GM12878 (cell line): ENCODE data around the gene ZCCHC24. TPM values are rescaled to one million over a fixed set of nuclear protein-coding genes. Genes with fewer than 3 reads are reported as not detected.

Experiments used
- ATAC-seq: fragments of 200-7000 bp; cut with Tn5 transposase; 3 replicates; pipeline ENCODE4 v1.9.1; 2020; ENCODE audit warnings: mild to moderate bottlenecking, moderate library complexity
- BruUV-seq: library from RNA; stranded (reverse); fragments of 400-500 nt; replicated peaks from 2 replicates; lab custom pipeline; 2021; lab: Mats Ljungman, UMichigan
- CTCF ChIA-PET: fragments of 300-600 bp; sonication (Branson Sonifier 250); formaldehyde crosslinking; extraction: SDS; loops from one replicate; lab custom pipeline; 2021; ENCODE audit warnings: inconsistent platforms; lab: Yijun Ruan, JAX
- POLR2A ChIA-PET: fragments of 350-600 bp; formaldehyde crosslinking; extraction: SDS; loops from one replicate; lab custom pipeline; 2021; ENCODE audit warnings: inconsistent platforms; lab: Charles Lee
- RAD21 ChIA-PET: fragments of 300-600 bp; sonication (Branson Sonifier 250); formaldehyde crosslinking; loops from one replicate; lab custom pipeline; 2023; ENCODE audit warnings: antibody characterized with exemption; ENCODE audit not compliant: unreplicated experiment; lab: Charles Lee
- SMC1A ChIA-PET: fragments of 300-600 bp; sonication (Branson Sonifier 250); formaldehyde crosslinking; loops from one replicate; lab custom pipeline; 2023; ENCODE audit not compliant: unreplicated experiment, uncharacterized antibody; lab: Charles Lee
- DNase-seq: peaks from one replicate; pipeline ENCODE4 v3.0.0-alpha.2; 2011; ENCODE audit warnings: low read depth, low spot score
- FAIRE-seq: peaks from 3 replicates; lab custom pipeline; 2011; peaks lifted over from hg19 to GRCh38; lab: Jason Lieb, UNC
- H2AFZ ChIP-seq: 2 replicates; pipeline ENCODE4 v1.6.0; 2011; ENCODE audit warnings: low read depth, low read length, control low read depth; ENCODE audit not compliant: control insufficient read depth
- H3K27ac ChIP-seq: 2 replicates; pipeline ENCODE4 v1.5.1; 2011; ENCODE audit warnings: control low read depth; ENCODE audit not compliant: control insufficient read depth, insufficient read depth
- H3K27me3 ChIP-seq, 2 experiments: replicated peaks in 1 of 2; 2 replicates each; pipeline versions ENCODE4 v1.6.0 to v1.6.1; 2011; ENCODE audit warnings: low read length in 1 of 2; ENCODE audit not compliant: control insufficient read depth in 2 of 2, insufficient read depth in 2 of 2
- H3K36me3 ChIP-seq, 2 experiments: 2 replicates each; pipeline ENCODE4 v1.5.1; 2011; ENCODE audit warnings: low read length in 1 of 2; ENCODE audit not compliant: control insufficient read depth in 2 of 2, insufficient read depth in 2 of 2
- H3K4me1 ChIP-seq: 2 replicates; pipeline ENCODE4 v1.6.1; 2011; ENCODE audit warnings: mild to moderate bottlenecking, low read length, moderate library complexity, mixed read lengths; ENCODE audit not compliant: control insufficient read depth, insufficient read depth
- H3K4me2 ChIP-seq: 2 replicates; pipeline ENCODE4 v1.6.0; 2011; ENCODE audit warnings: control low read depth; ENCODE audit not compliant: control insufficient read depth, insufficient read depth
- H3K4me3 ChIP-seq: fragments of 200-600 bp; sonication (generic); 2 replicates; pipeline ENCODE4 v1.5.1; 2016
- H3K79me2 ChIP-seq: 2 replicates; pipeline ENCODE4 v1.6.0; 2011; ENCODE audit warnings: low read length; ENCODE audit not compliant: control insufficient read depth, insufficient read depth
- H3K9ac ChIP-seq: 2 replicates; pipeline ENCODE4 v1.8.0; 2011; ENCODE audit warnings: low read length, control low read depth, mixed read lengths; ENCODE audit not compliant: control insufficient read depth, insufficient read depth
- H3K9me3 ChIP-seq: replicated peaks from 3 replicates; pipeline ENCODE4 v1.5.1; 2011; ENCODE audit warnings: mild to moderate bottlenecking, low read length; ENCODE audit not compliant: control insufficient read depth, insufficient read depth
- H4K20me1 ChIP-seq: 2 replicates; pipeline ENCODE4 v1.6.0; 2011; ENCODE audit not compliant: control insufficient read depth, insufficient read depth
- CBX5 ChIP-seq: sonication (generic); IDR thresholded peaks from 2 replicates; pipeline ENCODE4 v1.6.1; 2016; ENCODE audit warnings: low read depth, moderate library complexity, mild to moderate bottlenecking, inconsistent platforms
- GABPA ChIP-seq: IDR thresholded peaks from 2 replicates; pipeline ENCODE4 v1.6.1; 2014; ENCODE audit warnings: antibody characterized with exemption, low read depth, mild to moderate bottlenecking, inconsistent platforms
- NFIC ChIP-seq: IDR thresholded peaks from 2 replicates; pipeline ENCODE4 v1.6.1; 2012; ENCODE audit warnings: low read depth, mild to moderate bottlenecking, inconsistent platforms, low read length, moderate library complexity
- RELA ChIP-seq: fragments of 450-650 bp; IDR thresholded peaks from 2 replicates; pipeline ENCODE4 v1.8.0; 2014; ENCODE audit warnings: borderline replicate concordance; ENCODE audit not compliant: partially characterized antibody
- ZNF217 ChIP-seq: fragments of 450-650 bp; IDR thresholded peaks from 2 replicates; pipeline ENCODE4 v1.6.1; 2017; ENCODE audit warnings: antibody characterized with exemption, mild to moderate bottlenecking
- WGBS: methylation state at CpG from one replicate; pipeline ENCODE4 v1.1.6; 2016; ENCODE audit warnings: low lambda C conversion rate; ENCODE audit not compliant: insufficient replicate concordance, insufficient coverage; ENCODE audit errors: missing lambda C conversion rate; 5-methylcytosine and 5-hydroxymethylcytosine counted together
- in situ Hi-C: fragments of 300-500 bp; cut with MboI; formaldehyde crosslinking; loops from 9 replicates; pipeline ENCODE4 v1.14.3; 2018; ENCODE audit warnings: mixed read lengths
- intact Hi-C: fragments of 100-400 bp; cut with micrococcal nuclease; formaldehyde crosslinking; loops from one replicate; pipeline ENCODE4 v1.14.2; 2022; ENCODE audit not compliant: unreplicated experiment
- polyA plus RNA-seq, 11 experiments: library from polyadenylated mRNA; depleted of rRNA in 4 of 11; unstranded in 6 of 11; stranded (reverse) in 5 of 11; fragments of >200 nt; fragmentation: Nextera tagmentation in 4 of 11; fragmentation: Illumina TruSeq in 1 of 11; extraction: Ambion mirVana in 4 of 11; extraction: Trizol in 1 of 11; gene quantifications; 1 replicate in 1 of 11; 2 replicates in 10 of 11; pipeline versions ENCODE4 v1.2.1 to v1.2.3, GENCODE V29; 2011 to 2016; ENCODE audit warnings: inconsistent platforms in 2 of 11, missing spikeins in 2 of 11, low read depth in 1 of 11
- total RNA-seq, 4 experiments: library from RNA; depleted of rRNA in 3 of 4; stranded (reverse); fragments of >200 nt in 3 of 4; fragmentation: Illumina TruSeq in 1 of 4; extraction: Trizol in 1 of 4; gene quantifications; 2 replicates each; pipeline versions ENCODE4 v1.2.1 to v1.2.3, GENCODE V29; 2013 to 2021
- TF ChIP-seq, protein P1 (sequence below): fragments of 450-650 bp; IDR thresholded peaks from 2 replicates; pipeline ENCODE4 v1.6.1; 2016; ENCODE audit warnings: mild to moderate bottlenecking
- TF ChIP-seq, protein P2 (sequence below): fragments of 450-650 bp; formaldehyde crosslinking; IDR thresholded peaks from 2 replicates; pipeline ENCODE4 v1.4.0; 2020; ENCODE audit warnings: mild to moderate bottlenecking, moderate library complexity
- TF ChIP-seq, protein P3 (sequence below): fragments of 450-650 bp; IDR thresholded peaks from 2 replicates; pipeline ENCODE4 v1.6.1; 2017; ENCODE audit warnings: mild to moderate bottlenecking, low read depth, inconsistent platforms; ENCODE audit not compliant: poor library complexity, severe bottlenecking
- TF ChIP-seq, protein P4 (sequence below): IDR thresholded peaks from 2 replicates; pipeline ENCODE4 v1.6.1; 2011; ENCODE audit warnings: low read depth, low read length, improper control_type of control experiment, borderline replicate concordance
- TF ChIP-seq, protein P5 (sequence below): IDR thresholded peaks from 2 replicates; pipeline ENCODE4 v1.6.1; 2012; ENCODE audit warnings: mild to moderate bottlenecking, low read depth, low read length
- TF ChIP-seq, protein P6 (sequence below): fragments of 450-650 bp; IDR thresholded peaks from 2 replicates; pipeline ENCODE4 v1.6.1; 2014; ENCODE audit warnings: mild to moderate bottlenecking

Gene ZCCHC24
- total and polyA plus RNA-seq, 10 of the 15 experiments (the other 5 are each of a cell fraction or from before 2014, with no cell fraction given), result 0.02 to 0.62 (median 0.04) TPM; not detected in 4

DNA sequence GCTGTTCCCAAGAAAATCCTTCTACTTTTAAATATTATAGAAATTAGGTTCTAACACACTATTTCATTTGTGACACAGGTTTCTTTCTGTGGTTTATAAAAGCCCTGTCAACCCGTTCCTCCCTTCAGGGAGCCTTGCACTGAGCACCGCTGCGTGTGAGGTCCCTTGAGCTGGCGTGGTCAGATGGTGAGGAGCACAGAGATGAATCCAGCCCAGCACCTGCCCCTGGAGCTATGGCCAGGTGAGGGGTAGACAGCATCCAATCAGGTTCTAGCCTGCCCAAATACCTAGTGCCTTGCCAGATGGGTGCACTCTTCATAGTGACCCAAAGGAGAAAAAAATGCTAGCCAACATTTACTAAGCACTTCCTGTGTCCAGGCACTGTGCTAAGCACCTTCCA, 15.7 kb downstream of the ZCCHC24 start:
- in situ Hi-C loops, result no loop called here
- H3K27me3 ChIP-seq, result no peaks in the 10 kb centered on the region; a peak in 1 of 4 replicates
- DNase-seq, result no peak
- ATAC-seq, result no peak
- no peaks in the 10 kb centered on the region for H3K36me3 ChIP-seq
- POLR2A ChIA-PET, result no interaction called here
- H3K4me2 ChIP-seq, result no peak overlapping the region
- no peak overlapping the region for H3K27ac ChIP-seq
- intact Hi-C loops, result no loop called here
- no peak overlapping the region for H3K9ac ChIP-seq
- no TSS peak for BruUV-seq
- SMC1A ChIA-PET, result no interaction called here
- H2AFZ ChIP-seq, result no peak overlapping the region
- CTCF ChIA-PET, result interaction anchor here (1.4 kb wide), 1 partner anchor 40 kb away, joined by 3 read pairs; no protein-coding TSS in a partner anchor
- H3K79me2 ChIP-seq, result no peaks in the 10 kb centered on the region
- FAIRE-seq, result no peak
- no peaks in the 10 kb centered on the region for H3K9me3 ChIP-seq
- no peaks in the 10 kb centered on the region for H4K20me1 ChIP-seq
- WGBS, result 40% methylated on average over 4 of the region's 4 CpGs
- H3K4me1 ChIP-seq, result no peaks in the 10 kb centered on the region
- H3K4me3 ChIP-seq, result no peak overlapping the region
- TF ChIP-seq, protein P1, sequence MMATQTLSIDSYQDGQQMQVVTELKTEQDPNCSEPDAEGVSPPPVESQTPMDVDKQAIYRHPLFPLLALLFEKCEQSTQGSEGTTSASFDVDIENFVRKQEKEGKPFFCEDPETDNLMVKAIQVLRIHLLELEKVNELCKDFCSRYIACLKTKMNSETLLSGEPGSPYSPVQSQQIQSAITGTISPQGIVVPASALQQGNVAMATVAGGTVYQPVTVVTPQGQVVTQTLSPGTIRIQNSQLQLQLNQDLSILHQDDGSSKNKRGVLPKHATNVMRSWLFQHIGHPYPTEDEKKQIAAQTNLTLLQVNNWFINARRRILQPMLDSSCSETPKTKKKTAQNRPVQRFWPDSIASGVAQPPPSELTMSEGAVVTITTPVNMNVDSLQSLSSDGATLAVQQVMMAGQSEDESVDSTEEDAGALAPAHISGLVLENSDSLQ, result no peak
- no peak for TF ChIP-seq GABPA
- TF ChIP-seq, protein P2, sequence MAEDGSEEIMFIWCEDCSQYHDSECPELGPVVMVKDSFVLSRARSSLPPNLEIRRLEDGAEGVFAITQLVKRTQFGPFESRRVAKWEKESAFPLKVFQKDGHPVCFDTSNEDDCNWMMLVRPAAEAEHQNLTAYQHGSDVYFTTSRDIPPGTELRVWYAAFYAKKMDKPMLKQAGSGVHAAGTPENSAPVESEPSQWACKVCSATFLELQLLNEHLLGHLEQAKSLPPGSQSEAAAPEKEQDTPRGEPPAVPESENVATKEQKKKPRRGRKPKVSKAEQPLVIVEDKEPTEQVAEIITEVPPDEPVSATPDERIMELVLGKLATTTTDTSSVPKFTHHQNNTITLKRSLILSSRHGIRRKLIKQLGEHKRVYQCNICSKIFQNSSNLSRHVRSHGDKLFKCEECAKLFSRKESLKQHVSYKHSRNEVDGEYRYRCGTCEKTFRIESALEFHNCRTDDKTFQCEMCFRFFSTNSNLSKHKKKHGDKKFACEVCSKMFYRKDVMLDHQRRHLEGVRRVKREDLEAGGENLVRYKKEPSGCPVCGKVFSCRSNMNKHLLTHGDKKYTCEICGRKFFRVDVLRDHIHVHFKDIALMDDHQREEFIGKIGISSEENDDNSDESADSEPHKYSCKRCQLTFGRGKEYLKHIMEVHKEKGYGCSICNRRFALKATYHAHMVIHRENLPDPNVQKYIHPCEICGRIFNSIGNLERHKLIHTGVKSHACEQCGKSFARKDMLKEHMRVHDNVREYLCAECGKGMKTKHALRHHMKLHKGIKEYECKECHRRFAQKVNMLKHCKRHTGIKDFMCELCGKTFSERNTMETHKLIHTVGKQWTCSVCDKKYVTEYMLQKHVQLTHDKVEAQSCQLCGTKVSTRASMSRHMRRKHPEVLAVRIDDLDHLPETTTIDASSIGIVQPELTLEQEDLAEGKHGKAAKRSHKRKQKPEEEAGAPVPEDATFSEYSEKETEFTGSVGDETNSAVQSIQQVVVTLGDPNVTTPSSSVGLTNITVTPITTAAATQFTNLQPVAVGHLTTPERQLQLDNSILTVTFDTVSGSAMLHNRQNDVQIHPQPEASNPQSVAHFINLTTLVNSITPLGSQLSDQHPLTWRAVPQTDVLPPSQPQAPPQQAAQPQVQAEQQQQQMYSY (CRISPR knock-in tag), result no peak
- no peak for TF ChIP-seq RELA
- no peak for TF ChIP-seq NFIC
- no peak for TF ChIP-seq CBX5
- TF ChIP-seq, protein P3, sequence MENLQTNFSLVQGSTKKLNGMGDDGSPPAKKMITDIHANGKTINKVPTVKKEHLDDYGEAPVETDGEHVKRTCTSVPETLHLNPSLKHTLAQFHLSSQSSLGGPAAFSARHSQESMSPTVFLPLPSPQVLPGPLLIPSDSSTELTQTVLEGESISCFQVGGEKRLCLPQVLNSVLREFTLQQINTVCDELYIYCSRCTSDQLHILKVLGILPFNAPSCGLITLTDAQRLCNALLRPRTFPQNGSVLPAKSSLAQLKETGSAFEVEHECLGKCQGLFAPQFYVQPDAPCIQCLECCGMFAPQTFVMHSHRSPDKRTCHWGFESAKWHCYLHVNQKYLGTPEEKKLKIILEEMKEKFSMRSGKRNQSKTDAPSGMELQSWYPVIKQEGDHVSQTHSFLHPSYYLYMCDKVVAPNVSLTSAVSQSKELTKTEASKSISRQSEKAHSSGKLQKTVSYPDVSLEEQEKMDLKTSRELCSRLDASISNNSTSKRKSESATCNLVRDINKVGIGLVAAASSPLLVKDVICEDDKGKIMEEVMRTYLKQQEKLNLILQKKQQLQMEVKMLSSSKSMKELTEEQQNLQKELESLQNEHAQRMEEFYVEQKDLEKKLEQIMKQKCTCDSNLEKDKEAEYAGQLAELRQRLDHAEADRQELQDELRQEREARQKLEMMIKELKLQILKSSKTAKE, result no peak
- TF ChIP-seq, protein P4, sequence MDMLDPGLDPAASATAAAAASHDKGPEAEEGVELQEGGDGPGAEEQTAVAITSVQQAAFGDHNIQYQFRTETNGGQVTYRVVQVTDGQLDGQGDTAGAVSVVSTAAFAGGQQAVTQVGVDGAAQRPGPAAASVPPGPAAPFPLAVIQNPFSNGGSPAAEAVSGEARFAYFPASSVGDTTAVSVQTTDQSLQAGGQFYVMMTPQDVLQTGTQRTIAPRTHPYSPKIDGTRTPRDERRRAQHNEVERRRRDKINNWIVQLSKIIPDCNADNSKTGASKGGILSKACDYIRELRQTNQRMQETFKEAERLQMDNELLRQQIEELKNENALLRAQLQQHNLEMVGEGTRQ, result no peak
- TF ChIP-seq, protein P5, sequence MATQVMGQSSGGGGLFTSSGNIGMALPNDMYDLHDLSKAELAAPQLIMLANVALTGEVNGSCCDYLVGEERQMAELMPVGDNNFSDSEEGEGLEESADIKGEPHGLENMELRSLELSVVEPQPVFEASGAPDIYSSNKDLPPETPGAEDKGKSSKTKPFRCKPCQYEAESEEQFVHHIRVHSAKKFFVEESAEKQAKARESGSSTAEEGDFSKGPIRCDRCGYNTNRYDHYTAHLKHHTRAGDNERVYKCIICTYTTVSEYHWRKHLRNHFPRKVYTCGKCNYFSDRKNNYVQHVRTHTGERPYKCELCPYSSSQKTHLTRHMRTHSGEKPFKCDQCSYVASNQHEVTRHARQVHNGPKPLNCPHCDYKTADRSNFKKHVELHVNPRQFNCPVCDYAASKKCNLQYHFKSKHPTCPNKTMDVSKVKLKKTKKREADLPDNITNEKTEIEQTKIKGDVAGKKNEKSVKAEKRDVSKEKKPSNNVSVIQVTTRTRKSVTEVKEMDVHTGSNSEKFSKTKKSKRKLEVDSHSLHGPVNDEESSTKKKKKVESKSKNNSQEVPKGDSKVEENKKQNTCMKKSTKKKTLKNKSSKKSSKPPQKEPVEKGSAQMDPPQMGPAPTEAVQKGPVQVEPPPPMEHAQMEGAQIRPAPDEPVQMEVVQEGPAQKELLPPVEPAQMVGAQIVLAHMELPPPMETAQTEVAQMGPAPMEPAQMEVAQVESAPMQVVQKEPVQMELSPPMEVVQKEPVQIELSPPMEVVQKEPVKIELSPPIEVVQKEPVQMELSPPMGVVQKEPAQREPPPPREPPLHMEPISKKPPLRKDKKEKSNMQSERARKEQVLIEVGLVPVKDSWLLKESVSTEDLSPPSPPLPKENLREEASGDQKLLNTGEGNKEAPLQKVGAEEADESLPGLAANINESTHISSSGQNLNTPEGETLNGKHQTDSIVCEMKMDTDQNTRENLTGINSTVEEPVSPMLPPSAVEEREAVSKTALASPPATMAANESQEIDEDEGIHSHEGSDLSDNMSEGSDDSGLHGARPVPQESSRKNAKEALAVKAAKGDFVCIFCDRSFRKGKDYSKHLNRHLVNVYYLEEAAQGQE, result no peak
- TF ChIP-seq, protein P6, sequence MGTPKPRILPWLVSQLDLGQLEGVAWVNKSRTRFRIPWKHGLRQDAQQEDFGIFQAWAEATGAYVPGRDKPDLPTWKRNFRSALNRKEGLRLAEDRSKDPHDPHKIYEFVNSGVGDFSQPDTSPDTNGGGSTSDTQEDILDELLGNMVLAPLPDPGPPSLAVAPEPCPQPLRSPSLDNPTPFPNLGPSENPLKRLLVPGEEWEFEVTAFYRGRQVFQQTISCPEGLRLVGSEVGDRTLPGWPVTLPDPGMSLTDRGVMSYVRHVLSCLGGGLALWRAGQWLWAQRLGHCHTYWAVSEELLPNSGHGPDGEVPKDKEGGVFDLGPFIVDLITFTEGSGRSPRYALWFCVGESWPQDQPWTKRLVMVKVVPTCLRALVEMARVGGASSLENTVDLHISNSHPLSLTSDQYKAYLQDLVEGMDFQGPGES, result no peak
- TF ChIP-seq ZNF217, result no peak
- RAD21 ChIA-PET, result no interaction called here
